Renal cortical epithelial cell (primary cell): ENCODE measurements around the gene TMEM170A. TPM values are rescaled to one million over a fixed set of nuclear protein-coding genes. Genes with fewer than 3 reads are reported as not detected.

Source experiments
- DNase-seq: peaks from one replicate; pipeline ENCODE4 v3.0.0-alpha.2; 2011; ENCODE audit warnings: low read depth
- total RNA-seq: library from RNA; depleted of rRNA; stranded (reverse); fragments of >200 nt; gene quantifications from 2 replicates; pipeline ENCODE4 v1.2.3, GENCODE V29; 2014

Gene TMEM170A, protein sequence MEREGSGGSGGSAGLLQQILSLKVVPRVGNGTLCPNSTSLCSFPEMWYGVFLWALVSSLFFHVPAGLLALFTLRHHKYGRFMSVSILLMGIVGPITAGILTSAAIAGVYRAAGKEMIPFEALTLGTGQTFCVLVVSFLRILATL
- total RNA-seq, result 28.8 and 30.9 TPM in 2 replicates

DNA sequence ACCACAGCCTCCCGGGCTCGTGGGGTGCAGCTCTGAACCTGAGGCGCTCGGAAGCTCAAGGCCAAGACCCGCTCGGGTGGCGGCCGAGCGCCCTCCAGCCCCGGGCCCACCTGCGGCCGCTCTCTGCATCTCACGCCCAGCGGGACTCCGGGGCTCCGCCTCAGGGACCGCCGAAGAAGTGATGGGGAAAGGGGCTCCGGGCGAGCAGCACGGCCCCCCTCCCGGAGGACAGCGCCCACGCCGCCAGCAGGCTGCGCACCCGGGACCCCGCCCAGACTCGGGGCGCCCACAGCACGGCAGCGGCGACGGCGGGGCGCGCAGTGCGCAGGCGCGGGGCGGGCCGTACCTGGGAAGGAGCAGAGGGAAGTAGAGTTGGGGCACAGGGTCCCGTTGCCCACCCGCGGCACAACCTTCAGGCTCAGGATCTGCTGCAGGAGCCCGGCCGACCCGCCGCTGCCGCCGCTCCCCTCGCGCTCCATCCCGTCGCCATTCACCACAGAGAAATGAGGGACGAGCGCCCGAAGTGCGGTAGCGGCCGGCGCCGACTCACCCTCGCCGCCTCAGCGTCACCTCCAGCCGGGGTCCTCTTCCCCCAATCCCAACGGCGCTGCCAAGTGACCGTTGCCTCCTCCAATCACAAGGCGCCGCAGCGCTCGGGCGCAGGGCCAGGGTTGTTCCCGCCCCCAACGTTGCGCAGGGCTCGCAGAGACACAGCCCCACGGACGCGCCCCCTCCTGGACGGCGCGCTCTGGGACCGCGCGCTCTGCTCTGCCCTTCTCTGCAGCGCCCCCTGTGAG, at the start of gene TMEM170A:
Gene TMEM170A (minus strand): TSS at position 568 of the 797 bp plus-strand sequence. CDS start 89 bp downstream, at position 479.
- DNase-seq, result peak; percentile 92

DNA sequence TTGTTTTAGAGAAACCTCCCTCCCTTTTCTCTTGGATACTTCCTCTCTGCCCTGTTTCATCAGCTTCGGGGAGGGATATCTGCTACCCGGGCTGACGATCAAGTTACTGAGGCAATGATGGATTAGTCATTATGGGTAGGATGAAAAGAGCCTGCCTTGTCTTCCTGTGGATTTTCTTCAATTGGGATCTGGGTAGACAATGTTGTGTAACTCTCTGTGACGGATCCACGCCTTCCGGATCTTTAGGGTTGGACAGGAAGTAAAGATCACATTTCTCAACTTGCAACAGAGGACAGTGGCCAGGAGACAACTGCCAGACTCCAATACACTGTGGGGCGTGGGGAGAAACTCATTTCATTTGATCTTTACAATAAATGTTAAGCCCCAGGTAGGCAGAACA, 42.1 kb upstream of the TMEM170A start:
- peak; percentile 92 for DNase-seq

DNA sequence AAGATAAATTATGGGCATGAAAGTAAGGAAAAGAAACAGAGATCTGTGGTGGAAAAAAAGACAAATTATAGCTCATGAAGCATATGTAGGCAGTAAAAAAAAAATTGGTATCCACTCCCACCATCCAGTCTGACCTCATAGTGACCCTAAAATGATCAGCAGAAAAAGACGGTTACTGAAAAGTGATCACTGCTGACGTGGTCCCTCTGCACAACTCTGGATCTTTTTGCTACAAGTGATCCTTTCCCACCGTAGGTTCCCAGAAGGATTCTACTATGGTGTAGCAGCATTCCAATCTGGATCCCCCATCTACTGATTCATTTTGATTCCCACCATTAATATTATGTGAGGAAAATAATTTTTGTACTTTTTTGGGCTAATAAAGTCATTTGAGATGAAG, 41.6 kb upstream of the TMEM170A start:
- no peak for DNase-seq

DNA sequence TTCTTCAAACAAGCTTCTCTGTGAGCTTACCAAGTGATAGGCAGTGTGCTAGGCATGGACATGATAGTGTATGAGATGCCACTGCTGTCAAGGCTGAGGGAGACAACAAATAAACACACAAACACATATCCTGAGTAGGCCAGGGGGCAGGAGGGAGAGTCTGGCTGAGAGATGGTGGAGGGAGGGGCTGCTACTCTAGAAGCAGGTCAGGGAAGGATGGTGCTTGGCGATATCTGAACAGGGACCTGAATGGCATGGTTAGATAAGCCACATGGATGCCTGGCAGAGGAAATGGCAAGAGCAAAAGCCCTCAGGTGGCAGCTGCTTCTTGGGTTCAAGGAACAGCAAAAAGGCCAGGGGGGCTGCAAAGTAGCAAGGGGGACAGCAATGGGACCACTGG, 39.3 kb upstream of the TMEM170A start:
- DNase-seq, result no peak

DNA sequence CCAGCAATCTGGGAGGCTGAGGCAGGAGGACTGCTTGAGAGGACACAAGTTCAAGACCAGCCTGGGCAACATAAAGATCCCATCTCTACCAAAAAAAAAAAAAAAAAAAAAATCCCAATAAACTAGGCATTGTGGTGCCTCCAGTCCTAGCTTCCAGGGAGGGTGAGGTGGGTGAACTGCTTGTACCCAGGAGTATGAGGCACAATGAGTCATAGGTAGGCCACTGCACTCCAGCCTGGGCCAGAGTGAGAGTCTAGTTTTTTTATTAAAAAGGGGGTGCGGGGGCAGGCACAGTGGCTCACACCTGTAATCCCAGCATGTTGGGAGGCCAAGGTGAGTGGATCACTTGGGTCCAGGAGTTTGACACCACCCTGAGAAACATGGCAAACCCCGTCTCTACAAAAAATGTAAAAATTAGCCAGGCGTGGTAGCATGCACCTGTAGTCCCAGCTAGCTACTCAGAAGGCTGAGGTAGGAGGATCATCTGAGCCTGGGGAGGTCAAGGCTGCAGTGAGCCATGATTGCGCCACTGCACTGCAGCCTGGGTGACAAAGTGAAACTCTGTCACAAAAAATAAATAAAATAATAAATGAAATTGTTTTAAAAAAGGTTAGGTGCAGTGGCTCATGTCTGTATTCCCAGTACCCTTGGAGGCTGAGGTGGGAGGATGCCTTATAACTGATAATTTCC, 38.6 kb upstream of the TMEM170A start:
- peak; percentile 60 for DNase-seq

DNA sequence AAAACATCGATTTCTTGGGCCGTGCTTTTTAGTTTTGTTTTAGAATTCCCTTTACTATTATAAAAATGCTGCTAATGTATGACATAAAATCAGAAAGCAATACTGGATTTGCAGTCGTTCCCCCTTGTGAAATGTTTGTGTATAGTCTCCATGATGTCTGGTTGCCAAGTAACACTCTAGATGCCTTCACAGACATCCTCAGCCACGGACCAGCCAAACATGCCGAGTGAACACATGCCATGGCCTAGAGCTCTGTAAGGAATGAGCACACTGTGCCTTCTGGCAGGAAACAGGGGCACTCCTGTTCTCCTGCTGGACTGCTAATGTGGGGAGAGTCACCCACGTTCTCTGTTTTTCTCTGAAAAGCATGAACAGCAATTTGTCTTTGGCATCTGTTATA, 37.3 kb upstream of the TMEM170A start:
- DNase-seq, result peak; percentile 50

DNA sequence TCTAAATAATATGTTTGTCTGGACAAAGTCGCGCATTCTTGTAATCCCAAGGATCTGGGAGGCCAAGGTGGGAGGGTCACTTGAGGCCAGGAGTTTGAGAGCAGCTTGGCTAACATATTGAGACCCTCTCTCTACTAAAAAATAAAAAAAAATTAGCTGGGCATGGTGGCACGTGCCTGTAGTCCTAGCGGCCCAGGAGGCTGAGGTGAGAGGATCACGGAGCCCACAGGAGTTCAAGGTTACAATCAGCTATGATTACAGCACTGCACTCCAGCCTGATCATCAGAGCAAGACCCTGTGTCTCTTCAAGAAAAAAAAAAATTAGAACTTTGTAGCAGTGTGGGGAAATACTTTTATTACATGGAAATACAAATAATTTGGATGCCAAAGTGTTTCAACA, 36.9 kb upstream of the TMEM170A start:
- DNase-seq, result no peak

DNA sequence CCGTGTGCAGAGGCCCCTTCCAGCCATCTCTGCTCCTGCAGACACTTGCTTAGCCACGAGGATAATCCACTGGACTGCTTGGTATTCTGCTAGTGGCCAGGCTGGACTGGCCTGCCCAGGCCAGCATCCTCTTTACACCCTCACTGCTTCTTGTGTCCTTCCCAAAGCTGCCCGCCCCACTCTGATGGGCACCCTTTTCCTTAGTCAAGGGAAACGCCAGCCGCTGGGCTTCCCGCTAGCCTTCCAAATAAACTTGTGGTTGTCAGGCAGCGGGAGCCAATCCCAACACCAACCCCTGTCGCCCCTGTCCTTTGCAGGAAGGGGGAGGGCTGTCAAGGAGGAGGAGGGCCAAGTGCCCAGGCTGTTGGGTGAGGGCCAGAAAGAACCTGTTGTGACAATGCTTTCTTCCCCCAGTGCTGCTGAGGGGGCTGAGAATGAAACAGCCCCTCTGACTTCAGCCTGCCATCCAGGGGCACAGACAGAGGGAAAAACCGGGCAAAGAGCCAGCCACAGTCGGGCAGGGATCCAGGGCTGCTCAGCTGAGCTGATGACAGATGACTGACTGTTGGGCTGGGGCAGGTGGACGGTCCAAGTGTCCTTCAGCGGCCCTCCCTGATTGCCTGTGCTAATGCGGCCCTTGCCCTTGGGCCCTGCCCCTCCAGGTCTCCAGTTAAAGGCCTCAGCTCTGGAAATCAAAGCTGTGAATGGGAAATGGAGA, 34.3 kb upstream of the TMEM170A start:
- DNase-seq, result peak; percentile 48

DNA sequence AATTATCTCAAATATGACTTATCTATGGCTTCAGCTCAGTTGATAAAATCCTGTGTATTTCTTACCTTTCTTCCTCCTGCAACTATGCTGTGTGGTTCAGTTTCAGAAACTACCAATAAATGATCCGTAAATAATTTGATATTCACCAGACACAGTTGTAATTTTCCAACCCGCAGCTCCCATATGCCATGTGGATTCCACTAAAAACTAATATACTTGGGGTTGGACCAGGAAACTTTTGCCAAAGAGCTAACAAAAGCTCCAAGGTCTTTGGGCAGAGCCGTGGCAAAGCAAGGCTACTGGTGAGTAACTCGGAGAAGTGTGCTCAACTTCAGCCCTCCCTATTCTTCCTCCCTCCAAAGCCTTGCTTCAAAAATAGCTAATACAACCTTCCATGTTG, 33.1 kb upstream of the TMEM170A start:
- no peak for DNase-seq

DNA sequence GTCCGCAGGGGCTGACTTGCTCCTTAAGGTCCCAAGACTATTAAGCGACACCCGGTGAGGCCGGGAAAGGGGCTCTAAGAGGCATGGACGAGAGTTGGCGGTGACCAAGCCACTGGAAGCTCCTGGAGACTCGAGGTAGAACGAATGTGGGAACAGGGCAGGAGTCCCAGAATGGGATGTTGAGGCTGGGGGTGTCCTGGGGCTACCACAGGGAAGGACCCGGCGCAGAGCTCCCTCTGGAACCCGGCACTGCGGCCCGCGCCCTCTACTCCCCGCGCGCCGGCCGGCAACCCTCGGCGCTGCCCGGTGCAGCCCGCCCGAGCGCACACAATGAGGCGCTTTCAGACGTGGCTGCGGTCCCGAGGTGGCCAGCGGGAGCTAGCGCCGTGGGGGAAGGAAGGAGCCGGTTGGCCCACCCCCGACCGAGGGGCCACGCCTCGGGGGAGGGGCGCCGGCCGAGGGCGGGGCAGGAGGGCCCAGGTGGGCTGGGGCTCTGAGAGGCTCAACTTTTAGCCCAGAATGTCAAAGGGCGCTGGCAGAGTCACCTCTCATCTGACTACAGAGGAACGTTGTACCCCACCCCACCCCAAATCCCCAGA, 30.7 kb upstream of the TMEM170A start, which contains the start of gene CHST6:
Gene CHST6 (minus strand): TSS at position 366 of the 599 bp plus-strand sequence. CDS start 15,613 bp downstream, outside the sequence.
- no peak for DNase-seq

DNA sequence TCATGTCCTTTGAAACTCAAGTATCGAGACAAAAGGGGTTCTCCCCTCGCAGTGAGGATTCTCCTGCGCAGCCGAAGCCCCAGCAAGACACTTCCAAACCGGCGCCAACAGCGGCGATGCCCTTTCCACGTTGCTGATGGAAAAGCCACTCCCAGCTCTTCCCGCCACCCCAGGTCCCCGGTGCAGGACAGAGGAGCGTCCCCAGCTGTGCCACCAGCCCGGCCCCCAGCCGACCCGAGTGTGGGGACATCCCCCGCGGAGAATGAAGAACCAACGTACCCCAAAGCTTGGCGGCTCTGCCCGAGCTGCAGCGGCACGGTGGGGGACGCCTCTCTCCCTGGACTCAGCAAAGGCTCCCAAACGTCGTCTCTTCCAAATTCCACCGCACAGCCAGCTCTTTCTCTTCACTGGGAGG, 30.2 kb upstream of the TMEM170A start:
- DNase-seq, result no peak

DNA sequence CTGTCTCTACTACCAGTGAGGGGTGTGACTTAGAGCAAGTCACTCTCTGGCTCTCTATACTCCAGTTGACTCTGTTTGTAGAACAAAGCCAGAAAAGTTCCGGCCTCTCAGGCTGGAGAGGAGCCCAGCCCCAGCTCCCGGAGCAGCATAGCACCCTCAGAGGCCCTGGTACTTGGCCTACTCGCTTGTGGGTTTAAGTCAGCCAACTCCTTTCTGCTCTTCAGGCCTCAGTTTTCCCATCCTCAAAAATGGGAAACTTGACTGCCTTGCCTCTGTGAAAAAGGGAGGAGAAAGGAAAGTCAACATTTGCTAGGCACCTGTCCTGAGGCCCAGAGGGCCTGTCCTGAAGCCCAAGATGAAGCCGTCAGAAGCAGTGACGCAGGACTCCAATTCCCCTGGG, 29.7 kb upstream of the TMEM170A start:
- no peak for DNase-seq

DNA sequence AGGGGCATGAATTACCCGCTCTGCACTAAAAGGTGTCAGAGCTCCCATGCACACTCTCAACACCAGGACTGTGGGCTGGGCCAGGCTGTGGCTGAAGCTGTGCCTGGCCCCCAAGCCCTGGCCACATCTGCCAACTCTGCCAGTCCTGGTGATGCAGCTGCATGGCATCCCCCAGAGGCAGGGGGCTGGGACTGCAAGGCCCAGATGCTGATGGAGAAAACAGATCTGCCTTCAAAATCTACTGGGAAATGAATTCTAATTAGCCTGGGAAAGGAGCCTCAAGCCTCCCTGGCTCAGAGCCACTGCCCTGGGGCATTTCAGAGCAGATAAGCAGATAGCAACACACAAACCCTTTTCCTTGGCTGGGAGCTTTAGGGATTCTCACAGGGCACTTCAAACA, 27.4 kb upstream of the TMEM170A start:
- no peak for DNase-seq

DNA sequence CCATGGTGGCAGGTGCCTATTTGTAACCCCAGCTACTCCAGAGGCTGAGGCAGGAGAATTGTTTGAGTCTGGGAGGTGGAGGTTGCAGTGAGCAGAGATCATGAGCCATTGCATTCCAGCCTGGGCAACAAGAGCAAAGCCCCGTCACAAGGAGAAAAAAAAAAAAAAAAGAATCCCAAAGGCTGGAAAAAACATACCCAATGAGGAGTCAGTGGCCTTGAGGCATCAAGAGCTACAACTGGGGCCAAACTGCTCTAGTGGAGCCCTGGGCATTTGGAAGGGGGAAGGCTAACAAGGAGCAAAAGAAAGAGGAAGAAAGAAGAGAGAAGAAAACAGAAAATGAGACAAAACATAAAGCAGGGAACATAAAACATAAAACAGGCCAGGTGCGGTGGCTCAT, 23.8 kb upstream of the TMEM170A start:
- DNase-seq, result no peak

DNA sequence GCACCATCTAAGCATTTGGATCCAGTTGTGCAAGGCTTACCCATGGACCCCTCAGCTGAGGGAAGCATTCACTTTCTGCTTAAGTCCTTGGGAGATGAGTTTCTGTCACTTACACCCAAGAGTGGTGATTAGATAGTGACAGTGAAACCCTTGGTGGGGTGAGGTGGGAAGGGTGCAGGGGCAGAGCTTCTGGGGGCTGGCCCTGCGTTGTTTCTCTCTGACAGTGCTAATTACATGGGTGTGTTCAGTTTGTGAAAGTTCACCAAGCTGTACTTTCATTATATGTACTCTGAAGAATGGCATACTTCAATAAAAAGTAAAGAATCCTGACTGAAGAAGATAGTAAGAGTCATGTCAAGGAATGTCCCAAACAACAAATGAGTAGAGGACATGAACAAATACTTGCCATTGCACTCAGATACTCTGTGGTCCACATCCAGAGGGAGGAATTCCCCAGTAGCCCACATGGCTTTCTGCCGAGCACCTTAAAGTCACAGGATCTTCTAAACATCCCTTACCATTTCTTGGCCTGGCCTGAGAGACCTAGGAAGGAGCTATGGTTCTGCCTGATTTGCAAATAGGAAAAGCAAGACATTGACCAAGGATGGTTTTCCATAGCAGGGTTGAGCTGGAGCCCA, 22.3 kb upstream of the TMEM170A start:
- no peak for DNase-seq

DNA sequence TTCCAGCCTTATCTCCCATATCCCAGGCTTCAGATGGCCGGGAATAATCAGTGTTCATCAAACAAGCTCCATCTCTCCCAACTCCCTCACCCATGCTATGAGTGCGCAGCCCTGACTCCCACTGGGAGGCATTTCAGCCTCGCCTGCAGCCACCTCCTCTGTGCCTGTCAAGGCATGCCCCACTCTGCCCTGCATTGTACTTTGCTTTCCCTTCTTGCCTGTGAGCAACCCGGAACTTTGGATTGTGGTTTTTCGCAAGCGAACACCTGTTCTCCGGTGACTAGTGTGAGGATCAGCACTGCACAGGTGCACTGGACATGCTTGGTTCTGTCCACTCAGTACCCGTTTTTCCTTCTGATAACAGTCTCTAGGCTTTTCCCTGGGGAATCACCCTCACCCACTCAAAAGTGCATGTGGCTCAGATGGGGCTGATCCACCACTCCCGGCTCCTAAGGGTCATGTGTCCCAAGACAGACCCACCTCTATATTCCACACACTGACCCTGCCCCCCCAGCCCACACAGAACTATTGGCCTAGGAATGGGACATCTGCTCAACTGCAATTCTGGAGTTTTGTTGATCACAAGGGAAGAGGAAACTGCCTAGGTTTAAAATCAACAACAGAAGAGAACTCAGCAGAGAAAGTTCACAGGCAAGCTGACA, 21.7 kb upstream of the TMEM170A start:
- DNase-seq, result no peak

DNA sequence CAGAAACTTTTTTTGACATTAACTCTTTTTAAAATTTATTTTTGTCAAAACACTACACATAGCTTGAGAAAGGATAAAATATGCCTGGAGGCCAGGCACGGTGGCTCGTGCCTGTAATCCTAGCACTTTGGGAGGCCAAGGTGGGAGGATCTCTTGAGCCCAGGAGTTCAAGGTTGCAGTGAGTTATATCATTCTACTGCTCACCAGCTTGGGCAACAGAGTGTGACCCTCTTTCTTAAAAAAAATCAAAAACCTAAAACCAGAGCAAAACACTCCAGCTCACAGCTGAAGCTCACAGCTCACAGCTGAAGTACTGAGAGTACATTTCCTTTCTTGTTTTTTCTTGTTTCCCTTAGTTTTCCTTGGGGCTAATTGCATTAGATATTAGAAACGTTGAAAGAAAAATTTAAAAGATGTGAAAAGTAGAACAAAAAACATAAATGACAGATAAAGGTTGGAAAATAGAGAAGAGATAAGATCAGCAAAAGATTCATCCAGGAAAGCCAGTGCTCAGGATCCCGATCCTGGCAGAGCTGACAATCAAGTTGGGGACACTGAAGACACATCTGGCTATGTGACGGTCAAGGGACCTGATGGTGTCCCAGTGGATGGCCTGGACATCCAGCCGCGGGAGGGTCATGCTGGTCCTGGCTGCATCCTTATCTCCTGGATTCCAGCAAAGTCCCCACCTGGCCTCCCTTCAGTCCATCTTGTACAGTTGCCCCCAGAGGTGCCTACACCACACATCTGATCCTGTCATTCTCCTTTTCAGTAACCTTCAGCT, 20.9 kb upstream of the TMEM170A start:
- DNase-seq, result peak; percentile 47

DNA sequence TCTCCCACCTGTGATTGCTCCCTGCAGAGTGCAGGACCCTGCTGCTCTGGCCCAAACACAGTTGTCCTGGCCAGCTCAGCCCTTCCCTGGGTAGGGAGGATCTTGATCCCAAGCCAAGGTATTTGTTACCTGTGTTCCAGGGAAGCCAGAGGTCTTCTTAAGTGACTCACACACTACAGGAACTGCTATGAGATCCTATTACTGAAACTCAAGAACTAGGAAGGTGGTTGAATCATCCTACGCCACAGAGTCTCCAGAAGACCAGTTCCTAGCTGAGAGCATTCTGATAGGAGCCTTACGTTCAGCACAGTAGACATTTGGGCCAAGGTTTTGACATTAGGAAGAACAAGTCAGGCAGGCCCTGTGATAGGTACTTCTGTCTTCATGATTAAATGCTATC, 18.7 kb upstream of the TMEM170A start:
- peak; percentile 95 for DNase-seq

DNA sequence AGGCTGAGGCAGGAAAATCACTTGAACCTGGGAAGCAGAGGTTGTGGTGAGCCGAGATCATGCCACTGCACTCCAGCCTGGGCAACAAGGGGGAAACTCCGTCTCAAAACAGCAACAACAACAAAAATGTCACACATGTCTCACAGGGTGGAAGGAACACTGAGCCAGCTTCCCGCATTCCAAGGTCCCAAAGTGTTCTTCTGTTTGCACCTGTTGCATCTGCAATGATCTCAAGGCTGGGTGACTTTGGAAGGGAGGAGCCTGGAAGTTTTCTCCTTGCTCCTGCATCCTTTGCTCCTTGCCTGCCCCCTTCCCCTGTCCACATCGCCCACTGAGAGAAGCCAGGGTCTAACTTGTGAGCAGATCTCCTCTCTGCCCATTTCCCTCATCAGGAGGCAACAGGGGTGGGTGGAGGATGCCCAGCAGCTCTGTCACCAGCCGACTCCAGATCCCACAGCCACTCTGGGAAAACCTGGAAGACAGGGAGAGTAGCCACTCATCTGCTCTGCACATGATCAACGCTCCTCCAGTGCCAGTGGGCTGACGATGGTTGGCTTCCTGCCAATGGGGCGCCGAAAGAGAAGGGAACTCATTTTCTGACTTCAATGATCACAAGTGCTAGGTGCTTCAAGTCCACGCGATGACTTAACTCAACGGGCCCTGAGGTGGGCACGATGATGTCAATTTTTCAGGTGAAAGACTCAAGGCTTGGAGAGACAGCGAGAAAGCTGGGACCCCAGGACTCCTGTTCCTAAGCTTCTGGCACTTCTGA, 18.1 kb upstream of the TMEM170A start:
- DNase-seq, result no peak
